GM12878 (cell line): ENCODE results near the gene UMAD1.

ENCODE experiments used
- ATF7 ChIP-seq: fragments of 450-650 bp; IDR thresholded peaks from 2 replicates; pipeline ENCODE4 v1.6.1; 2016; ENCODE audit warnings: low read depth, mild to moderate bottlenecking
- CHD2 ChIP-seq: IDR thresholded peaks from 2 replicates; pipeline ENCODE4 v1.6.1; 2011; ENCODE audit warnings: low read depth, low read length, improper control_type of control experiment, borderline replicate concordance
- ETV6 ChIP-seq, 2 experiments: fragments of 450-650 bp in 1 of 2; IDR thresholded peaks in 1 of 2; conservative IDR thresholded peaks in 1 of 2; 2 replicates each; pipeline ENCODE4 v1.6.1; 2014; ENCODE audit warnings: antibody characterized with exemption in 1 of 2, borderline replicate concordance in 1 of 2, low read depth in 1 of 2, mild to moderate bottlenecking in 1 of 2, moderate library complexity in 1 of 2
- EZH2 ChIP-seq: IDR thresholded peaks from 2 replicates; pipeline ENCODE4 v1.6.1; 2012; ENCODE audit warnings: low read depth, mild to moderate bottlenecking, control low read depth, inconsistent platforms, low read length, borderline replicate concordance; ENCODE audit not compliant: control insufficient read depth
- FOXM1 ChIP-seq: IDR thresholded peaks from 2 replicates; pipeline ENCODE4 v1.6.1; 2012; ENCODE audit warnings: low read depth, mild to moderate bottlenecking, inconsistent platforms, low read length, moderate library complexity
- POLR2A ChIP-seq: IDR thresholded peaks from 2 replicates; pipeline ENCODE4 v1.6.1; 2011; ENCODE audit warnings: low read depth, mild to moderate bottlenecking, low read length
- POLR2AphosphoS5 ChIP-seq: IDR thresholded peaks from 2 replicates; pipeline ENCODE4 v1.6.1; 2011; ENCODE audit warnings: mild to moderate bottlenecking, low read length, inconsistent platforms
- SIN3A ChIP-seq: IDR thresholded peaks from 2 replicates; pipeline ENCODE4 v1.6.1; 2012; ENCODE audit warnings: low read depth, low read length, improper control_type of control experiment
- SMC3 ChIP-seq: IDR thresholded peaks from 2 replicates; pipeline ENCODE4 v1.6.1; 2011; ENCODE audit warnings: low read length, improper control_type of control experiment, borderline replicate concordance
- SRF ChIP-seq, 2 experiments: IDR thresholded peaks; 2 replicates each; pipeline ENCODE4 v1.6.1; 2011; ENCODE audit warnings: low read depth in 2 of 2, low read length in 2 of 2, mild to moderate bottlenecking in 1 of 2, moderate library complexity in 1 of 2
- TAF1 ChIP-seq: IDR thresholded peaks from 2 replicates; pipeline ENCODE4 v1.6.1; 2011; ENCODE audit warnings: mild to moderate bottlenecking, low read depth, low read length, borderline replicate concordance
- ZBTB11 ChIP-seq: fragments of 450-650 bp; formaldehyde crosslinking; IDR thresholded peaks from 2 replicates; pipeline ENCODE4 v1.5.0; 2022; ENCODE audit warnings: mild to moderate bottlenecking, missing genetic modification characterization
- TF ChIP-seq, protein P1 (sequence below): IDR thresholded peaks from 2 replicates; pipeline ENCODE4 v1.6.1; 2012; ENCODE audit warnings: low read depth, low read length, improper control_type of control experiment
- TF ChIP-seq, protein P2 (sequence below), 3 experiments: IDR thresholded peaks in 2 of 3; conservative IDR thresholded peaks in 1 of 3; 2 replicates each; pipeline ENCODE4 v1.5.1; 2011; ENCODE audit warnings: low read depth in 3 of 3, low read length in 3 of 3, mild to moderate bottlenecking in 3 of 3, control low read depth in 2 of 3, moderate library complexity in 2 of 3, inconsistent platforms in 1 of 3, mixed read lengths in 1 of 3; ENCODE audit not compliant: control insufficient read depth in 2 of 3, insufficient read depth in 1 of 3; ENCODE audit errors: extremely low read depth in 1 of 3

DNA sequence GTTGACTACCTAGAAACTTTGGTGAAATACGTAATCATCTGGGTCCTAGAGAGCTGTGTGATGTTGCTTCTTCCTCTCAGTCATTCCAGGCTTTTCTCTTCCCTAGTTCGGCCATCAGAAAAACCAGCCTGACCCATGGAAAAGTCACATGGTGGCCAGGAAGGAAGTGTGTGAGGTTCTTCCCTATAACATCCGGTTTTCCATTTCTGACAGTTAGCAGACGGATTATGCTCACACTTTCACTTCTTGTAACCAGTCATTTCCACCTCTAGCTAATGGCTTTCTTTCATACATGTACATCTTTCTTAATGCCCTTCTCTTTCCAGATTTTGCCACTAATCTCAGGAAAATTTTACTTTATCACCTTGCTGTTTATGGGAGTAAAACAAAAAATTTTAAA is 218.0 kb downstream of the UMAD1 start:
- TF ChIP-seq CHD2 (no peak), ATF7 (no peak; the same call in 1 of the 2 replicates), ZBTB11 (CRISPR knock-in tag) (no peak), POLR2A (no peak), TAF1 (no peak), SIN3A (no peak), SRF (IDR thresholded peaks at IDR 0.05; ENCODE audit: low read depth in 2 of 2, low read length in 2 of 2) (no peak), POLR2AphosphoS5 (no peak), ETV6 (conservative IDR thresholded peaks at IDR 0.05 in 1 of 2, IDR thresholded peaks at IDR 0.05 in 1 of 2; ENCODE audit: borderline replicate concordance in 1 of 2, low read depth in 1 of 2) (peak in 1 of 2 experiments; percentile 92; a peak in 2 of 4 replicates), SMC3 (no peak), FOXM1 (no peak), EZH2 (no peak)
- TF ChIP-seq, protein P1, sequence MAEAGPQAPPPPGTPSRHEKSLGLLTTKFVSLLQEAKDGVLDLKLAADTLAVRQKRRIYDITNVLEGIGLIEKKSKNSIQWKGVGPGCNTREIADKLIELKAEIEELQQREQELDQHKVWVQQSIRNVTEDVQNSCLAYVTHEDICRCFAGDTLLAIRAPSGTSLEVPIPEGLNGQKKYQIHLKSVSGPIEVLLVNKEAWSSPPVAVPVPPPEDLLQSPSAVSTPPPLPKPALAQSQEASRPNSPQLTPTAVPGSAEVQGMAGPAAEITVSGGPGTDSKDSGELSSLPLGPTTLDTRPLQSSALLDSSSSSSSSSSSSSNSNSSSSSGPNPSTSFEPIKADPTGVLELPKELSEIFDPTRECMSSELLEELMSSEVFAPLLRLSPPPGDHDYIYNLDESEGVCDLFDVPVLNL, result no peak
- TF ChIP-seq, protein P2, sequence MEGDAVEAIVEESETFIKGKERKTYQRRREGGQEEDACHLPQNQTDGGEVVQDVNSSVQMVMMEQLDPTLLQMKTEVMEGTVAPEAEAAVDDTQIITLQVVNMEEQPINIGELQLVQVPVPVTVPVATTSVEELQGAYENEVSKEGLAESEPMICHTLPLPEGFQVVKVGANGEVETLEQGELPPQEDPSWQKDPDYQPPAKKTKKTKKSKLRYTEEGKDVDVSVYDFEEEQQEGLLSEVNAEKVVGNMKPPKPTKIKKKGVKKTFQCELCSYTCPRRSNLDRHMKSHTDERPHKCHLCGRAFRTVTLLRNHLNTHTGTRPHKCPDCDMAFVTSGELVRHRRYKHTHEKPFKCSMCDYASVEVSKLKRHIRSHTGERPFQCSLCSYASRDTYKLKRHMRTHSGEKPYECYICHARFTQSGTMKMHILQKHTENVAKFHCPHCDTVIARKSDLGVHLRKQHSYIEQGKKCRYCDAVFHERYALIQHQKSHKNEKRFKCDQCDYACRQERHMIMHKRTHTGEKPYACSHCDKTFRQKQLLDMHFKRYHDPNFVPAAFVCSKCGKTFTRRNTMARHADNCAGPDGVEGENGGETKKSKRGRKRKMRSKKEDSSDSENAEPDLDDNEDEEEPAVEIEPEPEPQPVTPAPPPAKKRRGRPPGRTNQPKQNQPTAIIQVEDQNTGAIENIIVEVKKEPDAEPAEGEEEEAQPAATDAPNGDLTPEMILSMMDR (IDR thresholded peaks at IDR 0.05 in 2 of 3, conservative IDR thresholded peaks at IDR 0.05 in 1 of 3; ENCODE audit: control insufficient read depth in 2 of 3, extremely low read depth in 1 of 3, insufficient read depth in 1 of 3, low read depth in 3 of 3, low read length in 3 of 3), result no peak
